Ectodermal cell (in vitro differentiated cells): Measurements from ENCODE around the gene RGS6.

ENCODE experiments used
- H3K27ac ChIP-seq: 2 replicates; pipeline ENCODE4 v1.7.0; 2013; ENCODE audit warnings: mild to moderate bottlenecking, low read depth, low read length; ENCODE audit not compliant: insufficient read depth, poor library complexity, severe bottlenecking
- H3K27me3 ChIP-seq: 2 replicates; pipeline ENCODE4 v1.7.0; 2013; ENCODE audit warnings: mild to moderate bottlenecking, low read length; ENCODE audit not compliant: insufficient read depth, control insufficient read depth, poor library complexity, severe bottlenecking
- H3K36me3 ChIP-seq: one replicate; pipeline ENCODE4 v1.7.0; 2013; ENCODE audit warnings: low read length; ENCODE audit not compliant: control insufficient read depth, insufficient read depth
- H3K4me1 ChIP-seq: one replicate; pipeline ENCODE4 v1.7.0; 2013; ENCODE audit warnings: low read length; ENCODE audit not compliant: control insufficient read depth, insufficient read depth
- H3K4me3 ChIP-seq: 2 replicates; pipeline ENCODE4 v1.7.0; 2013; ENCODE audit warnings: low read depth, low read length, control low read depth; ENCODE audit not compliant: insufficient read depth
- H3K9me3 ChIP-seq: 2 replicates; pipeline ENCODE4 v1.7.0; 2013; ENCODE audit warnings: mild to moderate bottlenecking, low read length, moderate library complexity; ENCODE audit not compliant: control insufficient read depth
- WGBS, 2 experiments: methylation state at CpG; one replicate each; pipeline ENCODE4 v1.1.7; 2013; ENCODE audit warnings: missing lambda C conversion rate in 2 of 2; 5-methylcytosine and 5-hydroxymethylcytosine counted together

The RGS6 gene

GRCh38 chr14:72290241-72290640, 358.0 kb downstream of the RGS6 start:
- H3K27me3 ChIP-seq = no peaks in the 10 kb centered on the region
- no peak overlapping the region for H3K27ac ChIP-seq
- no peaks in the 10 kb centered on the region for H3K4me1 ChIP-seq
- H3K4me3 ChIP-seq = no peak overlapping the region
- WGBS, 2 experiments = 94 to 95% methylated on average over 4 of the region's 4 CpGs
- H3K36me3 ChIP-seq = no peaks in the 10 kb centered on the region
- H3K9me3 ChIP-seq = no peaks in the 10 kb centered on the region

GRCh38 chr14:72291908-72292688, 359.9 kb downstream of the RGS6 start:
- H3K27ac ChIP-seq = no peak overlapping the region
- H3K36me3 ChIP-seq = no peaks in the 10 kb centered on the region
- H3K4me3 ChIP-seq = no peak overlapping the region
- WGBS, 2 experiments = 74 to 75% methylated on average over 16 of the region's 16 CpGs
- H3K4me1 ChIP-seq = no peaks in the 10 kb centered on the region
- H3K9me3 ChIP-seq = no peaks in the 10 kb centered on the region
- H3K27me3 ChIP-seq = no peaks in the 10 kb centered on the region

GRCh38 chr14:72292689-72293024, 360.4 kb downstream of the RGS6 start:
- Histone ChIP-seq H3K27ac (no peak overlapping the region), H3K36me3 (no peaks in the 10 kb centered on the region), H3K4me1 (no peaks in the 10 kb centered on the region), H3K27me3 (no peaks in the 10 kb centered on the region), H3K4me3 (no peak overlapping the region), H3K9me3 (no peaks in the 10 kb centered on the region)
- 47 to 56% methylated on average over 1 of the region's 1 CpG for WGBS, 2 experiments

DNA sequence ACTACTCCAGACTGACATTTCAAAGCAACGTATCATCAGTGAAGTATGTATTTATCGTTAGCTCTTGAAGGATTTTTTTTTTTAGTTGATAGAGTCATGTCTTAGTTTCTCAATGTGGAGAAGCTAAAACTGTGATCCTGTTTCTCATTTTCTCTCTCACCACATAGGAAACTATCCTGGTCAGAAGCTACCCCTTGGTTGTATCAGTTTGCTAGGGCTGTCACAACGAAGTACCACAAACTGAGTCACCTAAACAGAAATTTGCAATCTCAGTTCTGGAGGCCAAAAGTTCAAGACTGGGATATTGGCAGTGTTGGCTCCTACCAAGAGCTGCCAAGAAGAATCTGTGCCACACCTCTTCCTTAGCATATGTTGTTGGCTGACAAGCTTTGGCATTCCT, 369.1 kb downstream of the RGS6 start:
- Histone ChIP-seq H3K27me3 (no peaks in the 10 kb centered on the region), H3K4me1 (no peaks in the 10 kb centered on the region), H3K27ac (no peak overlapping the region), H3K9me3 (no peaks in the 10 kb centered on the region), H3K36me3 (no peaks in the 10 kb centered on the region), H3K4me3 (no peak overlapping the region)
- 92 to 98% methylated on average over 3 of the region's 3 CpGs for WGBS, 2 experiments

DNA sequence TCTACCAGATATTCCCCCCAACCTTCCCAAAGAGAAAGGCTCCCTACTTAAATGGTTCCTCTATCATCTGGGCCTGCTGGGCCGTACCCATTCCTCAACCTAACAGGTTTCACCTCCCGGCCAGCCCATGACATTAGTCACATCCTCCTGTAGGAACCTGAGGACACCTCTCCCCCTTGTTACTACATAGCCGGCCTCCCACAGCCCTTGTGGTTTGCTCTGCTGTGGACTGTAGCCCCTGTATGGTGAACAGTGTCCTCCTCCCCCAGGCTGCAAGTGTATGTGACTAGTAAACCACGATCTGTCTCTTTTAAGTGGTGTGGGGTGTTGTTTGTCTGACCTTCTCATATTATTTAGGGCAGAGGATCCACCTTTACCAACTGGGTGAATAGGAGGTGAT, 371.7 kb downstream of the RGS6 start:
- H3K4me3 ChIP-seq = no peak overlapping the region
- 95 to 97% methylated on average over 4 of the region's 4 CpGs for WGBS, 2 experiments
- no peaks in the 10 kb centered on the region for H3K9me3 ChIP-seq

GRCh38 chr14:72305561-72305960, 373.3 kb downstream of the RGS6 start:
- Histone ChIP-seq H3K4me1 (no peaks in the 10 kb centered on the region), H3K27me3 (no peaks in the 10 kb centered on the region), H3K9me3 (no peaks in the 10 kb centered on the region), H3K36me3 (no peaks in the 10 kb centered on the region), H3K4me3 (no peak overlapping the region), H3K27ac (no peak overlapping the region)

More for the DNA sequence above, 371.7 kb downstream of the RGS6 start:
- H3K27me3 ChIP-seq = no peaks in the 10 kb centered on the region
- H3K27ac ChIP-seq = no peak overlapping the region
- H3K36me3 ChIP-seq = no peaks in the 10 kb centered on the region
- H3K4me1 ChIP-seq = no peaks in the 10 kb centered on the region

DNA sequence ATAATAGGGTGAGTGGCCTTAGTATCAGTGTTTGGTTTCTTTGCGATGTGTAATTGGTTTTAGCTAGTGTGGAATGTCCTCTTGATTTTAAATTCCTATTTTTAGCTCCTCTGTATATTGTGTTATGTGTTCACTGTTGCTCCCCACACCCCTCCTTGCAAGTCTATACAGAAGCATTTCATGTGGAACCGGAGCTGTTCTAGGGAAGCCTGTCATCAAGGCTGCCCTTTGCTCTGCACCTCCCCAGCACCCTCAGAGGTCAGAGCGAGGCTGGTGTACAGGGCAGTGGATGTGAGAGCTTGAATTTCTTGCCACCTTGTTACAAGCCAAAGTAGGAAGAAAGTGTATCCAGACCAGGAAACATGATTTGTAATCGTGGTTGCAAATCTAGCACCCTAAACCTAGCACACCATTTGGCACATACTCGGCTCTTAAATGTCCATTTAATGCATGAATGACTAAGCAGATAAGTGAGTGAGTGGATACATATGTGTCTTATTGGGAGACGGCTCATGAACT, 376.8 kb downstream of the RGS6 start:
- H3K36me3 ChIP-seq = no peaks in the 10 kb centered on the region
- 93 to 99% methylated on average over 5 to 6 of the region's 6 CpGs for WGBS, 2 experiments
- no peaks in the 10 kb centered on the region for H3K27me3 ChIP-seq
- no peak overlapping the region for H3K4me3 ChIP-seq
- H3K4me1 ChIP-seq = no peaks in the 10 kb centered on the region
- no peaks in the 10 kb centered on the region for H3K9me3 ChIP-seq
- no peak overlapping the region for H3K27ac ChIP-seq

DNA sequence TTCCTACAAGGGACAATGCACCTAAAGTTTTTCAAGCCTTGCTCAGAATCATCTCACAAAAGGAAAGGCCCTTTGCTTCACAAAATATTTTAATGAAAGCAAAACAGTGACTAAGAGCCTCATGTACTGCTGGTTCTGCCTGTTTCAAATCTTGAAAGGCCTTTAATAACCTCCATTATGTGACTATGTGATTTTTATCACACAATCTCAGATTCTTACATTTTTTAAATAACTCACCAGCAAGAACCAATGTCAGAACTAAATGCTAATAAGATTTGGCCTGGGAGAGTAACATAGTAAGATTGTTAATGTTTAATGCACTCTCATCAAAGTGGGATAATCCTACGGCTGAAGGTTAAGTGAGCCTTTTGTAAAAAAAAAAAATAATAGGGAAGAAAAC, 378.9 kb downstream of the RGS6 start:
- no peak overlapping the region for H3K27ac ChIP-seq
- no peak overlapping the region for H3K4me3 ChIP-seq
- WGBS, 2 experiments = 80 to 100% methylated on average over 1 of the region's 1 CpG
- H3K4me1 ChIP-seq = no peaks in the 10 kb centered on the region
- H3K36me3 ChIP-seq = no peaks in the 10 kb centered on the region
- H3K9me3 ChIP-seq = no peaks in the 10 kb centered on the region
- H3K27me3 ChIP-seq = no peaks in the 10 kb centered on the region

GRCh38 chr14:72311516-72311915, 379.3 kb downstream of the RGS6 start:
- Histone ChIP-seq H3K27ac (no peak overlapping the region), H3K4me3 (no peak overlapping the region), H3K4me1 (no peaks in the 10 kb centered on the region), H3K27me3 (no peaks in the 10 kb centered on the region), H3K36me3 (no peaks in the 10 kb centered on the region), H3K9me3 (no peaks in the 10 kb centered on the region)

DNA sequence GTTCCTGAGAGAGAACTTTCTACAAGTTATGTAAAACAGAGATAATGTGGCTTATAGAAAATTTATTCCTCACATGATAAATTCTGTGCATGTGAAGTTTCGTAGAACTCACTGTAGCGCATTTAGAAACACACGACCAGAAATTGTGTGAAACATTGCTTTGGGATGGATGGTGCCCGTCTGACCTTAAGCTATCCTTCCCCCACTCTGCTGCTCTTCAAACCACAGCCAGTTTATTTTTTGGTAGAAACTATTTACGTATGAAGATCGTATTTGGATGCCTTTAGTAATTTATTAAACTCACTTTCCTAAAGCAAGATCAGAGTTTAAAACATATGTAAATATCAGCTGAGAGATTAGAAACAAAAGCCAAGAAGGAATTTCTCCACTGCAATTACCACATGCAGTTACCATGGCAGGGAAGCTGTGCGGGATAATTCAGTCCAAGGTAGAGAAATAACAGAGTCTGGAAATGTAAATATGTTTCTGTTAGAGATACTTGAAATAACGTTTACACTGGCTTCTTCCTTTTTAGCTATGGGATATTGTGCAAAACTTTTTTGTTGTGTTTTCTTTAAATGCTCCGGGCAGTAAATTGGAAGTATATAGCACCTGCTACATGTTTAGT, 382.7 kb downstream of the RGS6 start:
- H3K36me3 ChIP-seq = no peaks in the 10 kb centered on the region
- H3K4me3 ChIP-seq = no peak overlapping the region
- H3K9me3 ChIP-seq = no peaks in the 10 kb centered on the region
- no peak overlapping the region for H3K27ac ChIP-seq
- no peaks in the 10 kb centered on the region for H3K4me1 ChIP-seq
- no peaks in the 10 kb centered on the region for H3K27me3 ChIP-seq
- 89 to 95% methylated on average over 7 to 9 of the region's 9 CpGs for WGBS, 2 experiments
